GM18505 (cell line): ENCODE measurements around the gene ZNRF2.

Source experiments
- ATAC-seq: cut with Tn5 transposase; IDR thresholded peaks from one replicate; pipeline ENCODE4 v1.9.1; 2021; ENCODE audit not compliant: unreplicated experiment
- POLR2A ChIP-seq: IDR thresholded peaks from 4 replicates; pipeline ENCODE4 v1.6.1; 2011; ENCODE audit warnings: borderline replicate concordance; ENCODE audit not compliant: insufficient read depth, insufficient read length; ENCODE audit errors: extremely low read depth

Gene ZNRF2

GRCh38 chr7:30352169-30352568 lies 67.8 kb downstream of the ZNRF2 start:
- ATAC-seq, result no peak
- TF ChIP-seq POLR2A, result no peak

DNA sequence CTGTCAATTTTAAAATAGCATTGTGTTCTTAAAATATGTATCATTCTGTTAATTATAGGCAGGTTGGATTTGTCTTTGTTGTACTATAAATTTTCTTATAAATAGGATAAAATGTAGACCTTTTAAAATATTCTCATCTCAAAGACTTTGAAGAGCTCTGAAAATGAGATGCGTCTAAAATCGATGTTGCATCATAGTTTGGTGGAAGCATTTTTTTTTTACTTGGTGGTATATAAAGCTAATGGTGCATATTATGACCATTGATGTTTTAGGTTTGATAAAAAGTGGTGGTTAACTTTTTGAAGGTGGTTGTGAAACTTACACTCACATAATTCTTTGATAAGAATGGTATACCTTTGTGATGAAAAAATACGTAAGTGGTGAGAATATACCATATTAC lies 69.1 kb downstream of the ZNRF2 start:
- no peak for TF ChIP-seq POLR2A
- ATAC-seq, result no peak

DNA sequence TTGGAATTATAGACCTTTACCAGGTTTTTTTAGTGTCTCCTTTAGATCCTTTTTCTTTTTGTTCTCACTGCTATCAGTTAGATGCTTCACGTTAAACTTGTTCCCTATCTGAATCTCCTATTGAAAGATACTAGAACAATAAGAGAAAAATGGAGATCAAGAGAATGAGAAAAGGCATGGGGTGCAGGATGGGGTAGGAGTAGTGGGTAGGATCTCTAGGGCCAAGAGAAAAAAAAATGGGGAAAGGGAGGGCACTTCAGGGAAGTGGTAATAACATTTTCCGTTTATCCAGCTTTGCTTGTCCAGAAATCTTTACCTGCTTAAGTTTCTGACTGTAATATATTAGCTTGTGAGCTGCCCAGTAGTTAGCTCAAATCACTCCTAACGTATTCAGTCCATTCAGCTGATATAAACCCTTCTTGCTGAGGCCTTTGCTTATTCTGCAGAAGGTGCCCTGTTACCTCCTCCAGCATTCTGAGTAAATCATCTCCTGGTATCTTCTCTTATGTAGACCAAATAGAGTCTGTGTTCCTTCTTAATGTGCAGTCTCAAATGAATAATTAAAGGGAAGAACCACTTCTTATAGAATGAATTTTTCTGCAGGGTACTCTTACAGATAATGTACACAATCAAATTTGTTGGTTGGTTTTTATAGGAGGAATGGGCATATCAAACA lies 69.7 kb downstream of the ZNRF2 start:
- ATAC-seq, result no peak
- TF ChIP-seq POLR2A, result no peak

- TF ChIP-seq POLR2A, result no peak
- no peak for ATAC-seq
Measured at GRCh38 chr7:30354791-30355190, 70.4 kb downstream of the ZNRF2 start.

DNA sequence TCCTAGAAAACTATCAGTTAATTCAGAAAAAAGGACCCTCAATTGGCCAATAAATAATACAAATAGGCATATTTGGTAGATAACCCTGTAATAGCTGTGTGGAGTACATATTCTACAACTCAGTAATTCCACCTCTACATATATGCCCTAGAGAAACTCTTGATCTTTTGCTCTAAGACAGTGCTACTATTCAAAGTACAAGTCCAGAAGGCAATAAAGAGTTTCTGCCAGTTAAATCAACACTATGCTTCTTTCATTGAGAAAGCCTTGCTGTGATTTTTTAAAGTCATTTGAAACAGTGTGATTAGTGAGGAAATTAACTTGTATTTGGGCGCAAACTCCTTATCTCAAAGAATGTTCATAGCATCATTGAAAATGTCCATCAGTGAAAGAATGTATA lies 75.6 kb downstream of the ZNRF2 start:
- TF ChIP-seq POLR2A, result no peak
- ATAC-seq, result no peak

DNA sequence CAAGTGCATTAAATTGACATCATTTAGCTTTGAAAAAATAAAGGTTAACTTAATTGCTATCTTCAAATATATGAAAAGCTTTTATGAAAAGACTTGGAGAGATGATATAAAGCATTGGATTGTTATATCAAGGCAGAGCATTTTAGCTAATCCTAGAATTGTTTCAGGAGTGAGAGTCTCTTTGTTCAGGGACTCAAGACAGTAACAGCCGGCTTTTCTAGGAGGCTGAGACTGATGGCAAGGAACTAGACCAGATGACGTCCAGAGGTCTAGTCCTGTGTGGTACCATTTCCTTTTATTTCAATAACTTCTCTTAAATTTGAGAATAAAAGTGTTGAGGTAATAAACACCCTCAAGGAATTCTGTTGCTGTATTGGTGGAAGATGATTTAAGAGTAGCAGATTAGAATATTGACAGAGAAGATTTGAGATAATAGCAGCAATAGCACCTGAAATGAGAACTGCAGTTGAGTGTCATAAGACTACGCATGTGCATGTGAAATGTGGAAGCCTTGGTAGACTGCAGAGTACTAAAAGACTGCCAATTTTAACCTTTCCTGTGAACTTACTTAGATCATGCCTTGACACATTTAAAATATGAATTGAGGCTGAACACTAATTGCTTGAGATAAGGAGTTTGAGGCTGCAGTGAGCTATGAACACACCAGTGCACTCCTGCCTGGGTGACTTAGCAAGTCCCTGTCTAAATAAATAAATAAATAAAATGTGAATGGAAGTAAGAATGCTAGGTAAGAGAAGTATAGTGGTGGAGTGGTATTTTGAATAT lies 79.6 kb downstream of the ZNRF2 start:
- ATAC-seq, result no peak
- TF ChIP-seq POLR2A, result no peak

DNA sequence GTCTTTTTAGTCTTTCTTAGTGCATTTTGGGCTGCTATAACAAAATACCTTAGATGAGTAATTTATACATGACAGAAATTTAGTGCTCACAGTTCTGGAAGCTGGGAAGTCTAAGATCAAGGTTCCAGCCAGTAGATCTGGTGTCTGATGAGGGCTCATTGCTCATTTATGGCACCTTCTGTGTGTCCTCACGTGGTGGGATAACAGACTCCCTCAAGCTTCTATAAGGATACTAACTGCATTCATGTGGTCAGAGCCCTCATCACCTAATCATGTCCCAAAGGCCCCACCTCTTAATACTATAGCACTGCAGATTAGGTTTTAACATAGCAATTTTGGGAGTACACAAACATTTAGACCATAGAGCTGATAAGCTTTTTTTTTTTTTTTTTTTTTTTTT lies 80.4 kb downstream of the ZNRF2 start:
- no peak for ATAC-seq
- TF ChIP-seq POLR2A, result no peak

DNA sequence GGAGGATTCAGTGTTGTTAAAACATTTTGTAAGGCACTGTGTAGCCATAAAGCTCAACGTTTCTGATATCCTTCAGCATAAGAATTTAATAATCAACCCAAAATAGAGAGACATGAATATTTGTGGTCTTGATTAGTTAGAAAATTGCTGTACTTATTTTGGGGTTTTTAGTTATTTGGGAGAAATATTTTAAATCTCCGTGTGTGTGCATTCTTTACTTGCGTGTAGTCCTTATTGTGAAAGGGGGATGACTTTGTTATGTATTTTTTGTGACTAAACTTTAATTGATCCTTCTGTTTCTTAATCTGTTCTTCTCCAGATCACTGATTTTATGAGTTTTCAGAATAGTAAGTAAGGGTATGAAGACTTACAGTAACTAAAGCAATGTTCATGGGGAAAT lies 81.2 kb downstream of the ZNRF2 start:
- ATAC-seq, result no peak
- TF ChIP-seq POLR2A, result no peak

DNA sequence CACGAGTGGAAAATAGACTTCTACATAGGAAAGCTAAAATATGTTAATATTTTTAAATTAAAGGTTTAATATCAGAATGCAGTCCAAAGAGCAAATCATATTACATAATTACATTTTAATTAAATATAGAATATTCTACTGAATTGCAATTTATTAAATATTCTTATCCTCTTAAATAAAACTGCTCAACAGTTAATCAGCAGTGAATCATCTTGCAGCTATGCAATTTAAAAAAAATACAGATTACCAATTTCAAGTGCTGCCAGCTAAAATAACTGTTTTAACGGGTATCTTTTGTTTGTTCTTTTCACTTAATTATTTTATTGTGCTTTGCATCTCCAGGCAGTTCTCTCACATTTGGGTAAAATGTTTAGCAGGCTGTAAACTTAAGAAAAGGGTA lies 82.2 kb downstream of the ZNRF2 start:
- no peak for ATAC-seq
- no peak for TF ChIP-seq POLR2A

DNA sequence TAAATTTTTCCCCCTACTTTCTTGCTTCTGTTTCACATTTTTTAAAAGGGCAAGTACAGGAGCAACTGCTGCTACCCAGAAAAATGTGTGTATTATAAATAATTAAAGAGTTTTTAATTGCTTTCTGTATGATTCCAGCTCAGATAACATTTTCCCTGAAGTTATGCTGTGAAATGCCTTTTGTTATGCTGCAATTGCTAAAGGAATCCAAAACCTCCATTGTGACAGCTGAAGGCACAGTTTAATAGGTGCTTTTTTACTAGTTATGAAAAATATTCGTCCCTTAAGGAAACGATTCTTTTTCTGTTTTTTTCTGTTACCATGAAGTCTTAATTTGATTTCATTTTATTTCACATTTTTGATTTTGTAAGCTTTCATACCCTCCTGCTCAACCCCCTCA lies 83.2 kb downstream of the ZNRF2 start:
- no peak for TF ChIP-seq POLR2A

DNA sequence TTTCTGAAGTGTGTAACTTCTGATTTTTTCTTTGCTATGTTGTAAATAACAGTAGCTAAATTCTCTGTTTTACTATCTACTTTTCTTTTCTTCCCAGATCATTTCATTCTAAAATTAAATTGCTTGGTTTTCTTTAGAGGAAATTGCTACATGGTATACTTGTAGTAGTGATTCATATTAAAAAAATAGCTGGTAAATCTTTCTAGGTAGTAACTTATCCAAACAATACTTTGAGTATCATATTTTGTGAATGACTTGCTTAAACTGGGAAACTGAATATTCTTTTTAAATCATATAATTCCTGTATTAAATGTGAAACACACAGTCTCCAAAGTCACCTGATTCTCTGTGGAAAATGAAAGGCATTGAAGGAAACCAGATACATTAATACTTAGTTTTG lies 85.5 kb downstream of the ZNRF2 start:
- TF ChIP-seq POLR2A, result no peak
- no peak for ATAC-seq

More for the DNA sequence above, 83.2 kb downstream of the ZNRF2 start:
- ATAC-seq, result no peak

DNA sequence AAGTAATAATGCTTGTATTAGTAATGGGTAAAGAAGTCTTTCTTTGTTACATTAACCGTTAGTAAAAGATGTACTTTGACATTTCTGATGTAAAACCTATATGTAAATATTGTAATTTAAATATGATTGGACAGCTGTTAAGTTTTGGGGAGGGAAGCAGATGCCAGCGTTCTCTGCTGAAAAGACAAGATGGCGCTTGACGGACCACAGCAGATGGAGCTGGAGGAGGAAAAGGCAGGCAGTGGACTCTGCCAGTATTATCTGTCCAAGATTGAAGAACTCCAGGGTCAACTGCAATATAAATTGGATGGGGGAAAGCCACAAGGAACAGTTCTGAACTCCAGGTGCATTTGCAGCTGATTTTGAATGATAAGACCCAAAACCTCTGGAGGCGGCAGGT lies 86.9 kb downstream of the ZNRF2 start:
- TF ChIP-seq POLR2A, result no peak
- ATAC-seq, result no peak

GRCh38 chr7:30378275-30378674 lies 93.9 kb downstream of the ZNRF2 start:
- no peak for TF ChIP-seq POLR2A
- ATAC-seq, result no peak

GRCh38 chr7:30379131-30379530 lies 94.7 kb downstream of the ZNRF2 start:
- TF ChIP-seq POLR2A, result no peak
- no peak for ATAC-seq
